ENCODE results near the gene RHCG. TPM values are rescaled to one million over a fixed set of nuclear protein-coding genes. Genes with fewer than 3 reads are reported as not detected.

Gene RHCG
- total and polyA plus RNA-seq, 5 donors from 2014 or later: not detected

GRCh38 chr15:89447676-89448075 lies 48.7 kb downstream of the RHCG start:
- Histone ChIP-seq H3K4me1 (ENCODE audit: control insufficient read depth, insufficient read depth, low read length, poor library complexity, severe bottlenecking) (peaks cover 2% of the 10 kb centered on the region), H3K4me3 (ENCODE audit: low read depth, low read length) (no peak overlapping the region), H3K27ac (ENCODE audit: insufficient read depth, low read length, poor library complexity, severe bottlenecking) (no peak overlapping the region), H3K27me3 (ENCODE audit: control insufficient read depth, insufficient read depth, low read length) (peaks cover 2% of the 10 kb centered on the region), H3K9me3 (ENCODE audit: control insufficient read depth in 2 of 2, low read length in 2 of 2) (no peaks in the 10 kb centered on the region), H3K36me3 (ENCODE audit: control insufficient read depth, insufficient read depth, low read length) (no peaks in the 10 kb centered on the region)
- Mint-ChIP-seq H3K4me3 (no peak overlapping the region), H3K27ac (no peak overlapping the region), H3K27me3 (peaks cover 50% of the 10 kb centered on the region), H3K4me1 (peaks cover 0 to 2% (median 0%) of the 10 kb centered on the region in 4 donors), H3K9me3 (peaks cover 0 to 2% (median 0%) of the 10 kb centered on the region in 7 donors), H3K36me3 (no peaks in the 10 kb centered on the region)
- ATAC-seq (ENCODE audit: low read depth in 2 of 2): no peak
- DNase-seq: no peak

- Histone ChIP-seq H3K4me3 (ENCODE audit: low read depth, low read length) (no peak overlapping the region), H3K9me3 (ENCODE audit: control insufficient read depth in 2 of 2, low read length in 2 of 2) (no peaks in the 10 kb centered on the region), H3K36me3 (ENCODE audit: control insufficient read depth, insufficient read depth, low read length) (no peaks in the 10 kb centered on the region), H3K27ac (ENCODE audit: insufficient read depth, low read length, poor library complexity, severe bottlenecking) (no peak overlapping the region), H3K27me3 (ENCODE audit: control insufficient read depth, insufficient read depth, low read length) (peaks cover 2% of the 10 kb centered on the region), H3K4me1 (ENCODE audit: control insufficient read depth, insufficient read depth, low read length, poor library complexity, severe bottlenecking) (peaks cover 4% of the 10 kb centered on the region)
- H3K27me3 Mint-ChIP-seq: peaks cover 38% of the 10 kb centered on the region
- no peak overlapping the region for H3K4me3 Mint-ChIP-seq
- no peak overlapping the region for H3K27ac Mint-ChIP-seq
- ATAC-seq (ENCODE audit: low read depth in 2 of 2): no peak
- no peak for DNase-seq
- no peaks in the 10 kb centered on the region for H3K36me3 Mint-ChIP-seq
- H3K4me1 Mint-ChIP-seq: peaks cover 0 to 2% (median 1%) of the 10 kb centered on the region in 4 donors
- H3K9me3 Mint-ChIP-seq: peaks cover 0 to 2% (median 0%) of the 10 kb centered on the region in 7 donors
Observed at GRCh38 chr15:89446255-89446891, 50.0 kb downstream of the RHCG start.

- Histone ChIP-seq H3K36me3 (ENCODE audit: control insufficient read depth, insufficient read depth, low read length) (no peaks in the 10 kb centered on the region), H3K4me1 (ENCODE audit: control insufficient read depth, insufficient read depth, low read length, poor library complexity, severe bottlenecking) (peaks cover 4% of the 10 kb centered on the region), H3K27ac (ENCODE audit: insufficient read depth, low read length, poor library complexity, severe bottlenecking) (no peak overlapping the region), H3K4me3 (ENCODE audit: low read depth, low read length) (no peak overlapping the region), H3K27me3 (ENCODE audit: control insufficient read depth, insufficient read depth, low read length) (peaks cover 2% of the 10 kb centered on the region), H3K9me3 (ENCODE audit: control insufficient read depth in 2 of 2, low read length in 2 of 2) (no peaks in the 10 kb centered on the region)
- Mint-ChIP-seq H3K4me3 (no peak overlapping the region), H3K27ac (peak overlapping the region in 1 of 3 donors; percentile 51), H3K4me1 (peaks cover 0 to 2% (median 1%) of the 10 kb centered on the region in 4 donors), H3K27me3 (peaks cover 37% of the 10 kb centered on the region), H3K9me3 (peaks cover 0 to 2% (median 0%) of the 10 kb centered on the region in 7 donors), H3K36me3 (no peaks in the 10 kb centered on the region)
- no peak for ATAC-seq (ENCODE audit: low read depth in 2 of 2)
- no peak for DNase-seq
Observed at GRCh38 chr15:89445518-89445917, 50.9 kb downstream of the RHCG start.

GRCh38 chr15:89444241-89445225 lies 51.9 kb downstream of the RHCG start:
- H3K9me3 ChIP-seq (ENCODE audit: control insufficient read depth in 2 of 2, low read length in 2 of 2): no peaks in the 10 kb centered on the region
- peaks cover 4% of the 10 kb centered on the region for H3K4me1 ChIP-seq (ENCODE audit: control insufficient read depth, insufficient read depth, low read length, poor library complexity, severe bottlenecking)
- Mint-ChIP-seq H3K4me3 (no peak overlapping the region), H3K27ac (no peak overlapping the region), H3K9me3 (peaks cover 0 to 2% (median 0%) of the 10 kb centered on the region in 7 donors), H3K36me3 (no peaks in the 10 kb centered on the region), H3K4me1 (peaks cover 0 to 2% (median 1%) of the 10 kb centered on the region in 4 donors), H3K27me3 (peaks cover 35% of the 10 kb centered on the region)
- no peak overlapping the region for H3K27ac ChIP-seq (ENCODE audit: insufficient read depth, low read length, poor library complexity, severe bottlenecking)
- no peak for ATAC-seq (ENCODE audit: low read depth in 2 of 2)
- peaks cover 2% of the 10 kb centered on the region for H3K27me3 ChIP-seq (ENCODE audit: control insufficient read depth, insufficient read depth, low read length)
- H3K36me3 ChIP-seq (ENCODE audit: control insufficient read depth, insufficient read depth, low read length): no peaks in the 10 kb centered on the region
- H3K4me3 ChIP-seq (ENCODE audit: low read depth, low read length): no peak overlapping the region
- no peak for DNase-seq

GRCh38 chr15:89443581-89443980 lies 52.8 kb downstream of the RHCG start:
- Histone ChIP-seq H3K4me3 (ENCODE audit: low read depth, low read length) (no peak overlapping the region), H3K27me3 (ENCODE audit: control insufficient read depth, insufficient read depth, low read length) (peaks cover 2% of the 10 kb centered on the region), H3K27ac (ENCODE audit: insufficient read depth, low read length, poor library complexity, severe bottlenecking) (no peak overlapping the region), H3K4me1 (ENCODE audit: control insufficient read depth, insufficient read depth, low read length, poor library complexity, severe bottlenecking) (peaks cover 4% of the 10 kb centered on the region), H3K36me3 (ENCODE audit: control insufficient read depth, insufficient read depth, low read length) (no peaks in the 10 kb centered on the region), H3K9me3 (ENCODE audit: control insufficient read depth in 2 of 2, low read length in 2 of 2) (no peaks in the 10 kb centered on the region)
- Mint-ChIP-seq H3K27me3 (peaks cover 35% of the 10 kb centered on the region), H3K27ac (no peak overlapping the region), H3K4me3 (no peak overlapping the region), H3K36me3 (no peaks in the 10 kb centered on the region), H3K9me3 (no peaks in the 10 kb centered on the region), H3K4me1 (peaks cover 0 to 2% (median 1%) of the 10 kb centered on the region in 4 donors)
- ATAC-seq (ENCODE audit: low read depth in 2 of 2) (no peak), DNase-seq (no peak)

- H3K4me3 Mint-ChIP-seq: no peak overlapping the region
- Histone ChIP-seq H3K36me3 (ENCODE audit: control insufficient read depth, insufficient read depth, low read length) (no peaks in the 10 kb centered on the region), H3K4me1 (ENCODE audit: control insufficient read depth, insufficient read depth, low read length, poor library complexity, severe bottlenecking) (peaks cover 4% of the 10 kb centered on the region), H3K4me3 (ENCODE audit: low read depth, low read length) (no peak overlapping the region), H3K27ac (ENCODE audit: insufficient read depth, low read length, poor library complexity, severe bottlenecking) (no peak overlapping the region), H3K27me3 (ENCODE audit: control insufficient read depth, insufficient read depth, low read length) (no peaks in the 10 kb centered on the region), H3K9me3 (ENCODE audit: control insufficient read depth in 2 of 2, low read length in 2 of 2) (no peaks in the 10 kb centered on the region)
- H3K27ac Mint-ChIP-seq: peak overlapping the region in 1 of 3 donors; percentile 32
- H3K27me3 Mint-ChIP-seq: peaks cover 38% of the 10 kb centered on the region
- H3K36me3 Mint-ChIP-seq: no peaks in the 10 kb centered on the region
- H3K4me1 Mint-ChIP-seq: peaks cover 0 to 2% (median 1%) of the 10 kb centered on the region in 4 donors
- no peaks in the 10 kb centered on the region for H3K9me3 Mint-ChIP-seq
- DNase-seq (peak in 1 of 3 donors; percentile 39), ATAC-seq (ENCODE audit: low read depth in 2 of 2) (no peak)
Observed at GRCh38 chr15:89442671-89443307, 53.6 kb downstream of the RHCG start.

GRCh38 chr15:89442155-89442554 lies 54.2 kb downstream of the RHCG start:
- Histone ChIP-seq H3K36me3 (ENCODE audit: control insufficient read depth, insufficient read depth, low read length) (no peaks in the 10 kb centered on the region), H3K27ac (ENCODE audit: insufficient read depth, low read length, poor library complexity, severe bottlenecking) (no peak overlapping the region), H3K4me1 (ENCODE audit: control insufficient read depth, insufficient read depth, low read length, poor library complexity, severe bottlenecking) (peaks cover 4% of the 10 kb centered on the region), H3K9me3 (ENCODE audit: control insufficient read depth in 2 of 2, low read length in 2 of 2) (no peaks in the 10 kb centered on the region), H3K27me3 (ENCODE audit: control insufficient read depth, insufficient read depth, low read length) (no peaks in the 10 kb centered on the region), H3K4me3 (ENCODE audit: low read depth, low read length) (no peak overlapping the region)
- peaks cover 36% of the 10 kb centered on the region for H3K27me3 Mint-ChIP-seq
- no peak overlapping the region for H3K4me3 Mint-ChIP-seq
- H3K4me1 Mint-ChIP-seq: peaks cover 0 to 2% (median 1%) of the 10 kb centered on the region in 4 donors
- no peaks in the 10 kb centered on the region for H3K9me3 Mint-ChIP-seq
- no peaks in the 10 kb centered on the region for H3K36me3 Mint-ChIP-seq
- ATAC-seq (ENCODE audit: low read depth in 2 of 2): no peak
- no peak for DNase-seq
- H3K27ac Mint-ChIP-seq: no peak overlapping the region
